B cell (primary cell): ENCODE measurements around the gene PLCB1. TPM values are rescaled to one million over a fixed set of nuclear protein-coding genes. Genes with fewer than 3 reads are reported as not detected.

Experiments
- ATAC-seq: fragments of 200-7000 bp; cut with Tn5 transposase; one replicate; pipeline ENCODE4 v1.10.0; 2021; ENCODE audit warnings: low read depth, mild to moderate bottlenecking, moderate number of reproducible peaks, moderate library complexity
- CTCF ChIA-PET: fragments of 350-600 bp; sonication (Branson Sonifier 250); formaldehyde crosslinking; loops from one replicate; lab custom pipeline; 2021; ENCODE audit warnings: antibody characterized with exemption, inconsistent platforms; lab: Charles Lee
- POLR2A ChIA-PET: fragments of 350-600 bp; sonication (Branson Sonifier 250); formaldehyde crosslinking; loops from one replicate; lab custom pipeline; 2021; ENCODE audit warnings: antibody characterized with exemption; lab: Charles Lee
- DNase-seq: peaks from one replicate; pipeline ENCODE4 v3.0.0; 2013
- H2AFZ ChIP-seq: 2 replicates; pipeline ENCODE4 v1.6.1; 2012; ENCODE audit warnings: mild to moderate bottlenecking, low read depth, low read length; ENCODE audit not compliant: insufficient read depth, poor library complexity, severe bottlenecking
- H3K27ac ChIP-seq, 2 donors: 1 replicate in 1 of 2; 2 replicates in 1 of 2; pipeline ENCODE4 v1.5.1; 2012 to 2013; ENCODE audit warnings: low read length in 2 of 2, mild to moderate bottlenecking in 2 of 2, moderate library complexity in 1 of 2
- H3K27me3 ChIP-seq, 4 experiments: fragments of 200-600 bp in 1 of 4; sonication (generic) in 1 of 4; replicated peaks in 1 of 4; 1 replicate in 2 of 4; 2 replicates in 2 of 4; pipeline versions ENCODE4 v1.6.1 to v1.7.0; 2013 to 2016; ENCODE audit warnings: low read length in 3 of 4, mild to moderate bottlenecking in 2 of 4, mixed read lengths in 1 of 4, moderate library complexity in 1 of 4; ENCODE audit not compliant: insufficient read depth in 4 of 4, control insufficient read depth in 3 of 4; ENCODE audit errors: control extremely low read depth in 1 of 4
- H3K36me3 ChIP-seq, 2 experiments: replicated peaks in 1 of 2; 1 replicate in 1 of 2; 2 replicates in 1 of 2; pipeline versions ENCODE4 v1.6.1 to v1.7.1; 2013; ENCODE audit warnings: low read length in 1 of 2; ENCODE audit not compliant: insufficient read depth in 2 of 2, control insufficient read depth in 1 of 2; ENCODE audit errors: control extremely low read depth in 1 of 2, extremely low read depth in 1 of 2
- H3K4me1 ChIP-seq, 2 donors: fragments of 200-600 bp in 1 of 2; sonication (generic) in 1 of 2; 1 replicate in 1 of 2; 2 replicates in 1 of 2; pipeline versions ENCODE4 v1.5.1 to v1.6.1; 2013 to 2017; ENCODE audit warnings: low read length in 2 of 2; ENCODE audit not compliant: control insufficient read depth in 2 of 2, insufficient read depth in 2 of 2
- H3K4me2 ChIP-seq: replicated peaks from 2 replicates; pipeline ENCODE3; 2012; ENCODE audit warnings: mild to moderate bottlenecking, low read depth, low read length; ENCODE audit not compliant: poor library complexity, severe bottlenecking
- H3K4me3 ChIP-seq, 5 experiments: fragments of 200-600 bp in 1 of 5; sonication (generic) in 1 of 5; 1 replicate in 3 of 5; 2 replicates in 2 of 5; pipeline versions ENCODE4 v1.5.1 to v1.7.0; 2011 to 2016; ENCODE audit warnings: low read length in 4 of 5, mild to moderate bottlenecking in 4 of 5, low read depth in 2 of 5, control low read depth in 1 of 5, moderate library complexity in 1 of 5; ENCODE audit not compliant: insufficient read depth in 1 of 5; ENCODE audit errors: control extremely low read depth in 1 of 5, extremely low read depth in 1 of 5
- H3K79me2 ChIP-seq: fragments of 200-600 bp; sonication (generic); one replicate; pipeline ENCODE4 v1.6.0; 2016; ENCODE audit warnings: low read length; ENCODE audit not compliant: control insufficient read depth, insufficient read depth
- H3K9ac ChIP-seq: fragments of 200-600 bp; sonication (generic); 2 replicates; pipeline ENCODE4 v1.6.1; 2017; ENCODE audit warnings: mild to moderate bottlenecking, low read length, moderate library complexity
- H3K9me3 ChIP-seq, 3 donors: one replicate each; pipeline versions ENCODE4 v1.6.1 to v1.7.1; 2013; ENCODE audit warnings: low read length in 2 of 3; ENCODE audit not compliant: control insufficient read depth in 2 of 3, insufficient read depth in 1 of 3; ENCODE audit errors: control extremely low read depth in 1 of 3
- H4K20me1 ChIP-seq: 2 replicates; pipeline ENCODE4 v1.6.0; 2012; ENCODE audit warnings: mild to moderate bottlenecking, low read length; ENCODE audit not compliant: insufficient read depth, control insufficient read depth, poor library complexity, severe bottlenecking
- H3K27ac Mint-ChIP-seq: one replicate; pipeline ENCODE4 v1.8.0; 2021; ENCODE audit warnings: mixed read lengths
- H3K27me3 Mint-ChIP-seq: one replicate; pipeline ENCODE4 v1.8.0; 2021; ENCODE audit warnings: mixed read lengths
- H3K4me1 Mint-ChIP-seq: one replicate; pipeline ENCODE4 v1.8.0; 2021; ENCODE audit warnings: mixed read lengths
- H3K4me3 Mint-ChIP-seq: one replicate; pipeline ENCODE4 v1.8.0; 2021; ENCODE audit warnings: mixed read lengths
- H3K9me3 Mint-ChIP-seq: one replicate; pipeline ENCODE4 v1.8.0; 2022; ENCODE audit warnings: mixed read lengths; ENCODE audit not compliant: insufficient read depth
- CTCF ChIP-seq: fragments of 200-600 bp; IDR thresholded peaks from one replicate; pipeline ENCODE4 v1.8.0; 2022; ENCODE audit warnings: antibody characterized with exemption, mild to moderate bottlenecking
- EZH2 ChIP-seq: IDR thresholded peaks from 2 replicates; pipeline ENCODE4 v1.6.1; 2012; ENCODE audit warnings: borderline replicate concordance, low read depth, mild to moderate bottlenecking, moderate library complexity, low read length; ENCODE audit not compliant: insufficient read depth, poor library complexity, severe bottlenecking
- WGBS: methylation state at CpG from one replicate; pipeline ENCODE4 v1.1.5; 2013; ENCODE audit warnings: missing lambda C conversion rate; ENCODE audit not compliant: insufficient coverage; 5-methylcytosine and 5-hydroxymethylcytosine counted together
- intact Hi-C: fragments of 100-400 bp; cut with micrococcal nuclease; formaldehyde crosslinking; loops from one replicate; pipeline ENCODE4 v1.10.0; 2022
- polyA plus RNA-seq: library from polyadenylated mRNA; depleted of rRNA; stranded (reverse); fragments of >200 nt; gene quantifications from 2 replicates; pipeline ENCODE4 v1.2.3, GENCODE V29; 2012
- total RNA-seq, 2 donors: library from RNA; stranded (reverse); fragments of 120-200 nt in 1 of 2; gene quantifications; 1 replicate in 1 of 2; 2 replicates in 1 of 2; pipeline versions ENCODE4 v1.2.3 to v1.2.4, GENCODE V29; 2013 to 2022

PLCB1 gene
- total and polyA plus RNA-seq, 2 donors (not counting 1 experiment from before 2014, with no cell fraction given): 0.18 to 0.47 TPM

- no peak overlapping the region for H2AFZ ChIP-seq
- DNase-seq: no peak
- CTCF ChIA-PET: no interaction called here
- H3K27ac Mint-ChIP-seq: no peak overlapping the region
- TF ChIP-seq EZH2: no peak
- no peak for TF ChIP-seq CTCF
- WGBS: 100% methylated on average over 2 of the region's 4 CpGs
- no peaks in the 10 kb centered on the region for H3K9me3 ChIP-seq
- no peaks in the 10 kb centered on the region for H3K36me3 ChIP-seq
- peaks cover 2 to 4% of the 10 kb centered on the region in 2 donors for H3K4me1 ChIP-seq
- H3K27ac ChIP-seq: no peak overlapping the region
- H3K4me3 Mint-ChIP-seq: no peak overlapping the region
- no peaks in the 10 kb centered on the region for H3K27me3 ChIP-seq
- H3K27me3 Mint-ChIP-seq: no peaks in the 10 kb centered on the region
- H3K4me1 Mint-ChIP-seq: peaks cover 8% of the 10 kb centered on the region
- H3K9me3 Mint-ChIP-seq: no peaks in the 10 kb centered on the region
- POLR2A ChIA-PET: no interaction called here
- no peaks in the 10 kb centered on the region for H3K79me2 ChIP-seq
- H3K4me2 ChIP-seq: no peak overlapping the region
- no peak overlapping the region for H3K9ac ChIP-seq
- H3K4me3 ChIP-seq: no peak overlapping the region
- no peaks in the 10 kb centered on the region for H4K20me1 ChIP-seq
- intact Hi-C loops: no loop called here
- no peak for ATAC-seq
These were observed 390.1 kb downstream of the PLCB1 start for GRCh38 chr20:8522168-8522567.

GRCh38 chr20:8523684-8524083, 391.6 kb downstream of the PLCB1 start:
- no peaks in the 10 kb centered on the region for H3K27me3 ChIP-seq
- no peaks in the 10 kb centered on the region for H3K27me3 Mint-ChIP-seq
- ATAC-seq: no peak
- H3K4me3 Mint-ChIP-seq: no peak overlapping the region
- no peak overlapping the region for H3K9ac ChIP-seq
- no peaks in the 10 kb centered on the region for H3K9me3 Mint-ChIP-seq
- H3K36me3 ChIP-seq: no peaks in the 10 kb centered on the region
- ChIA-PET CTCF (no interaction called here), POLR2A (no interaction called here)
- 100% methylated on average over 1 of the region's 5 CpGs for WGBS
- H3K4me1 ChIP-seq: peaks cover 2 to 4% of the 10 kb centered on the region in 2 donors
- H2AFZ ChIP-seq: no peak overlapping the region
- H3K27ac Mint-ChIP-seq: no peak overlapping the region
- H3K79me2 ChIP-seq: no peaks in the 10 kb centered on the region
- no peaks in the 10 kb centered on the region for H3K9me3 ChIP-seq
- H3K4me2 ChIP-seq: no peak overlapping the region
- no peaks in the 10 kb centered on the region for H4K20me1 ChIP-seq
- H3K4me1 Mint-ChIP-seq: peaks cover 12% of the 10 kb centered on the region
- H3K27ac ChIP-seq: no peak overlapping the region
- intact Hi-C loops: no loop called here
- H3K4me3 ChIP-seq: no peak overlapping the region
- no peak for TF ChIP-seq CTCF
- no peak for TF ChIP-seq EZH2
- DNase-seq: no peak
